ENCODE data around the gene SCFD1. TPM values are rescaled to one million over a fixed set of nuclear protein-coding genes. Genes with fewer than 3 reads are reported as not detected.

The SCFD1 gene
- total RNA-seq, 1 donor from 2014 or later = 34.8 TPM

- peaks cover 26% of the 10 kb centered on the region for H3K36me3 ChIP-seq
- H3K4me3 ChIP-seq = no peak overlapping the region
- H3K27ac ChIP-seq (replicated peaks) = no peak overlapping the region
- no peak for DNase-seq
- no peaks in the 10 kb centered on the region for H3K9me3 ChIP-seq (replicated peaks)
- TF ChIP-seq CTCF (IDR thresholded peaks at IDR 0.05; ENCODE audit: borderline replicate concordance) = no peak
- peaks cover 23% of the 10 kb centered on the region for H3K4me1 ChIP-seq
- intact Hi-C loops (cut with micrococcal nuclease) = no loop called here
- no peaks in the 10 kb centered on the region for H3K27me3 ChIP-seq (ENCODE audit: low read depth)
Observed at GRCh38 chr14:30692669-30693068, 70.5 kb downstream of the SCFD1 start.

- Histone ChIP-seq H3K9me3 (replicated peaks) (no peaks in the 10 kb centered on the region), H3K36me3 (peaks cover 65% of the 10 kb centered on the region), H3K27me3 (ENCODE audit: low read depth) (no peaks in the 10 kb centered on the region), H3K4me1 (no peaks in the 10 kb centered on the region), H3K4me3 (no peak overlapping the region), H3K27ac (replicated peaks) (no peak overlapping the region)
- no peak for TF ChIP-seq CTCF (IDR thresholded peaks at IDR 0.05; ENCODE audit: borderline replicate concordance)
- DNase-seq = no peak
- intact Hi-C loops (cut with micrococcal nuclease) = no loop called here
Observed at GRCh38 chr14:30698463-30698862, 76.3 kb downstream of the SCFD1 start.

- Histone ChIP-seq H3K27ac (replicated peaks) (no peak overlapping the region), H3K4me1 (no peaks in the 10 kb centered on the region), H3K9me3 (replicated peaks) (no peaks in the 10 kb centered on the region), H3K27me3 (ENCODE audit: low read depth) (no peaks in the 10 kb centered on the region), H3K4me3 (no peak overlapping the region), H3K36me3 (peaks cover 46% of the 10 kb centered on the region)
- intact Hi-C loops (cut with micrococcal nuclease) = no loop called here
- DNase-seq = no peak
- no peak for TF ChIP-seq CTCF (IDR thresholded peaks at IDR 0.05; ENCODE audit: borderline replicate concordance)
Observed at GRCh38 chr14:30706704-30707103, 84.6 kb downstream of the SCFD1 start.

- H3K4me1 ChIP-seq = no peaks in the 10 kb centered on the region
- H3K27me3 ChIP-seq (ENCODE audit: low read depth) = no peaks in the 10 kb centered on the region
- no peak for DNase-seq
- H3K9me3 ChIP-seq (replicated peaks) = no peaks in the 10 kb centered on the region
- no peak for TF ChIP-seq CTCF (IDR thresholded peaks at IDR 0.05; ENCODE audit: borderline replicate concordance)
- no peak overlapping the region for H3K27ac ChIP-seq (replicated peaks)
- intact Hi-C loops (cut with micrococcal nuclease) = no loop called here
- peaks cover 39% of the 10 kb centered on the region for H3K36me3 ChIP-seq
- H3K4me3 ChIP-seq = no peak overlapping the region
Observed at GRCh38 chr14:30708157-30708556, 86.0 kb downstream of the SCFD1 start.

GRCh38 chr14:30709201-30709600, 87.1 kb downstream of the SCFD1 start:
- DNase-seq = no peak
- Histone ChIP-seq H3K4me1 (no peaks in the 10 kb centered on the region), H3K9me3 (replicated peaks) (no peaks in the 10 kb centered on the region), H3K4me3 (no peak overlapping the region), H3K36me3 (peaks cover 39% of the 10 kb centered on the region), H3K27ac (replicated peaks) (no peak overlapping the region), H3K27me3 (ENCODE audit: low read depth) (no peaks in the 10 kb centered on the region)
- intact Hi-C loops (cut with micrococcal nuclease) = no loop called here
- no peak for TF ChIP-seq CTCF (IDR thresholded peaks at IDR 0.05; ENCODE audit: borderline replicate concordance)

GRCh38 chr14:30710876-30711275, 88.8 kb downstream of the SCFD1 start:
- H3K36me3 ChIP-seq = peaks cover 44% of the 10 kb centered on the region
- no peak overlapping the region for H3K27ac ChIP-seq (replicated peaks)

More at GRCh38 chr14:30710876-30711275, 88.8 kb downstream of the SCFD1 start:
- no peaks in the 10 kb centered on the region for H3K9me3 ChIP-seq (replicated peaks)
- intact Hi-C loops (cut with micrococcal nuclease) = no loop called here
- H3K27me3 ChIP-seq (ENCODE audit: low read depth) = no peaks in the 10 kb centered on the region
- no peak for DNase-seq
- no peaks in the 10 kb centered on the region for H3K4me1 ChIP-seq
- H3K4me3 ChIP-seq = no peak overlapping the region
- no peak for TF ChIP-seq CTCF (IDR thresholded peaks at IDR 0.05; ENCODE audit: borderline replicate concordance)
